Vagina (tissue), 2 donors: ENCODE measurements around the gene TEX9. TPM values are rescaled to one million over a fixed set of nuclear protein-coding genes. Genes with fewer than 3 reads are reported as not detected.

Experiments
- DNase-seq, 2 donors: peaks; one replicate each; pipeline ENCODE4 v3.0.0-alpha.2; 2017; ENCODE audit errors: extremely low spot score in 2 of 2
- H3K27ac ChIP-seq: fragments of 200-600 bp; sonication (generic); one replicate; pipeline ENCODE4 v1.5.1; 2019
- H3K27me3 ChIP-seq: fragments of 200-600 bp; sonication (generic); one replicate; pipeline ENCODE4 v1.5.1; 2019
- H3K36me3 ChIP-seq, 2 donors: fragments of 200-600 bp; sonication (generic); one replicate each; pipeline ENCODE4 v1.5.1; 2017 to 2019
- H3K4me1 ChIP-seq: fragments of 200-600 bp; sonication (generic); one replicate; pipeline ENCODE4 v1.5.1; 2019
- H3K4me3 ChIP-seq, 2 donors: fragments of 200-600 bp; sonication (generic); 1 replicate in 1 of 2; 2 replicates in 1 of 2; pipeline ENCODE4 v1.5.1; 2016 to 2019
- H3K9me3 ChIP-seq: fragments of 200-600 bp; sonication (generic); one replicate; pipeline ENCODE4 v1.5.1; 2019
- POLR2A ChIP-seq, 2 donors: fragments of 450-650 bp; IDR thresholded peaks; one replicate each; pipeline ENCODE4 v1.6.1; 2017; ENCODE audit warnings: antibody characterized with exemption in 2 of 2, mild to moderate bottlenecking in 2 of 2, moderate library complexity in 2 of 2
- POLR2AphosphoS5 ChIP-seq, 2 donors: sonication (generic); formaldehyde crosslinking; IDR thresholded peaks; one replicate each; pipeline ENCODE4 v1.9.0; 2017; ENCODE audit warnings: antibody characterized with exemption in 2 of 2, mild to moderate bottlenecking in 2 of 2, low read depth in 1 of 2; ENCODE audit not compliant: insufficient read depth in 1 of 2
- intact Hi-C: fragments of 100-400 bp; cut with DNase I; formaldehyde crosslinking; loops from one replicate; pipeline ENCODE4 v1.15.1; 2023
- total RNA-seq: library from RNA; depleted of rRNA; stranded (reverse); fragments of >200 nt; gene quantifications from one replicate; pipeline ENCODE4 v1.2.3, GENCODE V29; 2016
- TF ChIP-seq, protein P1 (sequence below), 3 experiments: fragments of 450-650 bp in 2 of 3; fragments of 200-600 bp in 1 of 3; sonication (generic) in 1 of 3; IDR thresholded peaks; one replicate each; pipeline ENCODE4 v1.5.1; 2017 to 2019; ENCODE audit warnings: antibody characterized with exemption in 3 of 3, mild to moderate bottlenecking in 2 of 3, moderate library complexity in 2 of 3

The TEX9 gene
- total RNA-seq, 1 donor from 2014 or later = 4.9 TPM

DNA sequence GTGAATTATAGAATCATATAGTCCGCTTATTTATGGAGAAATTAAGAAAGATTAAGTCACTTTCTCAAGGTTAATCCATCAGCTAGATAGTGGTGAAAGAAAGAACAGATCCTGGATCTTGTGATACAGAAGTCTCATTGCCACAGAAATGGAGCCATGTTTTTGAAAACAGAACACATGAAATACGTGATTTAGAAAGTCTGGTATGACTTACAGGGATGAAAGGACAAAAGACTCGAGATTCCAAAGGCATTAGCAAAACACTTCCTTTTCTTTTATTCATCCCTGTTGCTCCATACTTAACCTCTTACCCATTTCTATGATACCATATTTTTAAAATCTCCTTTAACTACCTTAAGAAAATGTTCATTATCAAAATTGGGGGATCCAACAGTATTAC is 40.0 kb upstream of the TEX9 start:
- intact Hi-C loops = no loop called here
- TF ChIP-seq, protein P1, sequence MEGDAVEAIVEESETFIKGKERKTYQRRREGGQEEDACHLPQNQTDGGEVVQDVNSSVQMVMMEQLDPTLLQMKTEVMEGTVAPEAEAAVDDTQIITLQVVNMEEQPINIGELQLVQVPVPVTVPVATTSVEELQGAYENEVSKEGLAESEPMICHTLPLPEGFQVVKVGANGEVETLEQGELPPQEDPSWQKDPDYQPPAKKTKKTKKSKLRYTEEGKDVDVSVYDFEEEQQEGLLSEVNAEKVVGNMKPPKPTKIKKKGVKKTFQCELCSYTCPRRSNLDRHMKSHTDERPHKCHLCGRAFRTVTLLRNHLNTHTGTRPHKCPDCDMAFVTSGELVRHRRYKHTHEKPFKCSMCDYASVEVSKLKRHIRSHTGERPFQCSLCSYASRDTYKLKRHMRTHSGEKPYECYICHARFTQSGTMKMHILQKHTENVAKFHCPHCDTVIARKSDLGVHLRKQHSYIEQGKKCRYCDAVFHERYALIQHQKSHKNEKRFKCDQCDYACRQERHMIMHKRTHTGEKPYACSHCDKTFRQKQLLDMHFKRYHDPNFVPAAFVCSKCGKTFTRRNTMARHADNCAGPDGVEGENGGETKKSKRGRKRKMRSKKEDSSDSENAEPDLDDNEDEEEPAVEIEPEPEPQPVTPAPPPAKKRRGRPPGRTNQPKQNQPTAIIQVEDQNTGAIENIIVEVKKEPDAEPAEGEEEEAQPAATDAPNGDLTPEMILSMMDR (IDR thresholded peaks at IDR 0.05) = no peak
- TF ChIP-seq POLR2AphosphoS5 (IDR thresholded peaks at IDR 0.05; ENCODE audit: insufficient read depth in 1 of 2, low read depth in 1 of 2) = no peak
- Histone ChIP-seq H3K9me3 (no peaks in the 10 kb centered on the region), H3K27me3 (no peaks in the 10 kb centered on the region), H3K4me3 (no peak overlapping the region), H3K36me3 (no peaks in the 10 kb centered on the region), H3K27ac (no peak overlapping the region), H3K4me1 (no peaks in the 10 kb centered on the region)
- DNase-seq = no peak

DNA sequence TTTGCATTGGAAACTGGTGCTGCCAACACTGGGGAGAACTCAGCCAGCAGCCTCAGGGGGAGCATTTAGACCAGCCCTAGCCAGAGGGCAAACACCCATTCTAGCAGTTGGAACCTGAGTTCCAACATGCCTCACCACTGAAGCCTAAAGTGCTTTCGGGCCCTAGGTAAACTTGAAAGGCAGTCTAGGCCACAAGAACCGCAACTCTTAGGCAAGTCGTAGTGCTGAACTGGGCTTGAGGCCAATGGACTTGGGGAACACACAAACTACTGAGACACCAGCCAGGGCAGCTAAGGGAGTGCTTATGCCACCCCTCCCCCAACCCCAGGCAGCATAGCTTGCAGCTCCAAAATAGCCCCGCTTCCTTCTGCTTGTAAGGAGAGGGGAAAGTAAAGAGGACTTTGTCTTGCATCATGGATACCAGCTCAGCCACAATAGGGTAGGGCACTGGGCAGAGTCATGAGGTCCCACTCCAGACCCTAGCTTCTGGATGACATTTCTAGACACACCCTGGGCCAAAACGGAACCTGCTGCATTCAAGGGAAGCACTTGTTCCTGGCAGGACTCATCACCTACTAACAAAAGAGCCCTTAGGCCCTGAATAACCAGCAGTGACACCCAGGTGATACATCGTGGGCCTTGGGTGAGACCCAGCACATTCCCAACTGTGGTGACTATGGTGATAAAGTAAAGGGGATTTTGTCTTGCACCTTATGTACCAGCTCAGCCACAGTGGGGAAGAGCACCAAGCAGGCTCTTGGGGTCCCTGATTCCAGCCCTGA is 37.3 kb upstream of the TEX9 start:
- H3K9me3 ChIP-seq = no peaks in the 10 kb centered on the region
- H3K27ac ChIP-seq = no peak overlapping the region
- H3K4me3 ChIP-seq = no peak overlapping the region
- no peaks in the 10 kb centered on the region for H3K27me3 ChIP-seq
- intact Hi-C loops = no loop called here
- no peaks in the 10 kb centered on the region for H3K36me3 ChIP-seq
- DNase-seq = no peak
- TF ChIP-seq, protein P1 (IDR thresholded peaks at IDR 0.05) = no peak
- TF ChIP-seq POLR2AphosphoS5 (IDR thresholded peaks at IDR 0.05; ENCODE audit: insufficient read depth in 1 of 2, low read depth in 1 of 2) (no peak), POLR2A (IDR thresholded peaks at IDR 0.05) (no peak)
- H3K4me1 ChIP-seq = no peaks in the 10 kb centered on the region

DNA sequence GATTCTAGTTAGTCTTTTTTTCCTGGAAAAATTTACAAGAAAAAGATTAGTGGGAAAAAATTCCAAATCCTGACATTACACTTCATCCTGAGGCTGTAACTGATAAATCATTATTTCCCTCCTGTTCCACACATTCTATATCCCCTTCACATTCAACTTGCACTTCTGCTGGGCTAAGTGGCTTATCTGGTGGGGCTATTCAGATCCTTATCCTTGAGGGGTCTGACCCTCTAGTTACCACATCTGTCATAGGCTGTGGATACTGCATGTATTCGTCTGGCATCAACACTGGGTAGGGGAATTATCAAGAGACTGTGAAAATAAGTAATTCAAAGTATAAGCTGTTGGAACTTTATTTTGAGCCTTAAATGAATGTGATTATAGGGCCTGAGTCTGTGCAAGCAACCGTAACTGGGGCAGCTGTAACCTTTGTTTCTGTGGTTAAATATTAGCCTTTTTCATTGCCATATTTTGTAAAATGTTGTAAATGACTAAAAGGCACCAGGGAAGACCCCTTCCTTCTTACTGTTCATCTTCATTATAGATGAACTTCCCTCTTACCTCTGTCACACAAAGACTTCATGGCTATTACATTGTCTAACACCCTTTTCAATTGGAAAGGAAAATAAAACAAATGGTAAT is 28.0 kb upstream of the TEX9 start:
- no peaks in the 10 kb centered on the region for H3K4me1 ChIP-seq
- H3K9me3 ChIP-seq = no peaks in the 10 kb centered on the region
- H3K27me3 ChIP-seq = no peaks in the 10 kb centered on the region
- intact Hi-C loops = no loop called here
- no peak overlapping the region for H3K27ac ChIP-seq
- DNase-seq = no peak
- H3K4me3 ChIP-seq = no peak overlapping the region
- no peaks in the 10 kb centered on the region for H3K36me3 ChIP-seq
- TF ChIP-seq, protein P1 (IDR thresholded peaks at IDR 0.05) = no peak
- TF ChIP-seq POLR2AphosphoS5 (IDR thresholded peaks at IDR 0.05; ENCODE audit: insufficient read depth in 1 of 2, low read depth in 1 of 2) = no peak
- no peak for TF ChIP-seq POLR2A (IDR thresholded peaks at IDR 0.05)

DNA sequence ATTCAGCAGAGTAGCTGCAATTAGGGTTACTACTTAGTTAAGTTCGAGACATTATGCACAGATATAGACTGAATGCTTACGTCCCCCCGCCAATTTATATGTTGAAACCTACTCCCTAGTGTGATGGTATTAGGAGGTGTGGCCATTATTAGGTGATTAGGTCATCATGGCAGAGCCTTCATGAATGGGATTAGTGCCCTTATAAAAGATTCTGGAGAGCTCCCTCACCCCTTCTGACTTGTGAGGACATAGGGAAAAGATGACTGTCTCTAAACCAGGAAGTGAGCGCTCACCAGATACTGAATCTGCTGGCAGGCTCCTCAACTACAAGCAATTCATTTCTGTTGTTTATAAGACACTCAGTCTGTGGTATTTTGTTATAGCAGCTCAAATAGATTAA is 25.6 kb upstream of the TEX9 start:
- no peak overlapping the region for H3K27ac ChIP-seq
- H3K4me3 ChIP-seq = no peak overlapping the region
- no peaks in the 10 kb centered on the region for H3K27me3 ChIP-seq
- TF ChIP-seq POLR2A (IDR thresholded peaks at IDR 0.05) = no peak
- TF ChIP-seq, protein P1 (IDR thresholded peaks at IDR 0.05) = no peak
- TF ChIP-seq POLR2AphosphoS5 (IDR thresholded peaks at IDR 0.05; ENCODE audit: insufficient read depth in 1 of 2, low read depth in 1 of 2) = no peak
- no peak for DNase-seq
- no peaks in the 10 kb centered on the region for H3K36me3 ChIP-seq
- H3K4me1 ChIP-seq = no peaks in the 10 kb centered on the region
- intact Hi-C loops = no loop called here
- H3K9me3 ChIP-seq = no peaks in the 10 kb centered on the region

DNA sequence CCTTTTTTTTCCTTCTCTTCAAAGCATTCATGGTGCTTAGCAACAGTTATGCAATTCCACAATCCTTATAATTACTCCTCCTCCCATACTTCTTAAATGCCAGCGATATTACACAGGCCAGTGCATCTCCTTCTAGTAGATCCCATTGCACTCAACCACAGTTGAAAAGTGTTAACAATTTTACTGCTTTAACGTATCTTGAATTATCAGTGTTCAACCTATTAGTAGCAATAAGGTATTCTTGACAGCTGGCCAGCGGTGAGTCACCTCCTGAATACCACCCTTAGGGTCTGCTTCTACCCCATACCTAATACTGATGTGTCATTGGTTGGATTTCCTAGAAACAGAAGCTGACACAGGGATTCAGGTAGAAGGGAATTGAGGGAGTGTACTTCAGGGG is 24.0 kb upstream of the TEX9 start:
- no peak for DNase-seq
- Histone ChIP-seq H3K27me3 (no peaks in the 10 kb centered on the region), H3K27ac (no peak overlapping the region), H3K4me3 (no peak overlapping the region), H3K4me1 (no peaks in the 10 kb centered on the region), H3K36me3 (no peaks in the 10 kb centered on the region), H3K9me3 (no peaks in the 10 kb centered on the region)
- TF ChIP-seq POLR2AphosphoS5 (IDR thresholded peaks at IDR 0.05; ENCODE audit: insufficient read depth in 1 of 2, low read depth in 1 of 2) (no peak), POLR2A (IDR thresholded peaks at IDR 0.05) (no peak)
- TF ChIP-seq, protein P1 (IDR thresholded peaks at IDR 0.05) = no peak
- intact Hi-C loops = no loop called here
